RWPE1 (cell line): ENCODE measurements around the gene SLC9A8.

ENCODE experiments used
- CTCF ChIA-PET: fragments of 350-600 bp; sonication (Branson Sonifier 250); formaldehyde crosslinking; extraction: SDS; loops from one replicate; lab custom pipeline; 2021; lab: Yijun Ruan, JAX
- POLR2A ChIA-PET: fragments of 400-600 bp; formaldehyde crosslinking; extraction: SDS; loops from one replicate; lab custom pipeline; 2020; ENCODE audit warnings: antibody characterized with exemption; ENCODE audit not compliant: low non-redundant PET; lab: Yijun Ruan, JAX
- DNase-seq: peaks from one replicate; pipeline ENCODE4 v3.0.0; 2012; ENCODE audit warnings: low spot score
- H3K27ac ChIP-seq: fragments of 450-650 bp; 2 replicates; pipeline ENCODE4 v1.5.1; 2017
- TF ChIP-seq, protein P1 (sequence below): fragments of 450-650 bp; conservative IDR thresholded peaks from 2 replicates; pipeline ENCODE4 v1.5.1; 2017; ENCODE audit warnings: low read depth, mild to moderate bottlenecking

Gene SLC9A8

DNA sequence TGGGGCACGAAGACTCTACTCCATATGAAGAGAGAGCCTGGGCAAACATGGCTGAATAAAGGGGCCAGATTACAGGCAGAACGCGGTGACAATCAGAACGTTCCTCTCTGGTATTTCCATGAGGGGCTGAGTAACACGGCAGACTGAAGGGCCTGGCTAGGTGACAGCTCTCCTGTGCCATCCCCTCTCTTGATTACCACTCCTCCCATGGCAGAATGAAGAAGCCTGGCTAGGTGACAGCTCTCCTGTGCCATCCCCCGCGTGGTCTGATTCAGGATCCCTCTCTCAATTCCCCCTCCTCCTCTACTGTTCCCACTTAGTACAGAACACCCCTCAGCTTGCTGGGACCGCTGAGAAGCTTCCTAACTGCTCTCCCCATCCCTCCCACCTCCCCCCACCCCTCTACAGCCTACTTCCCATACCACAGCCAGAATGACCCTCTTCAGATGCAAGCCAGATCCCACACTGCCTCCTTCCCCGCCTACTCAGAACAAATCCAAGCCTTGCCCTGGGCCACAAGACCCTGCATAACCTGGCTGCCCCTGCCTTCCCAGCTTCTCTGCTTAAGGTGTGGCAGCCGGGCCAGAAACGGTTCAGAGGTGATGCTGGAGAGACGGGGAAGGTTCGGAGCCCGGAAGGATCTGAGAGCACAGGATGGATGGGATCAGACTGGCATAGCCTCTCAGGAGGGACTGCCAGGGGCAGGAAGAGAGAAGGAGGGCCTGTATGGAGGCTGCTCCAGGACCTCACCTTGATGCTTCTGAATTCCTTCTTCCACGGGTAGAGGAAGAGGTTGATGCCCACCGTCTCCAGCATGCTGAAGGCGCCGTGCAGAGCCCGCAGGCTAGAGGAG is 95.0 kb downstream of the SLC9A8 start:
- ChIA-PET CTCF (interaction anchor here (0.6 to 1.5 kb wide), 4 partner anchors 18 to 329 kb away, joined by 3 to 7 read pairs (median 5); no protein-coding TSS in a partner anchor), POLR2A (interaction anchor here (0.5 kb wide), 1 partner anchor 24 kb away, joined by 3 read pairs; no protein-coding TSS in a partner anchor)
- TF ChIP-seq, protein P1, sequence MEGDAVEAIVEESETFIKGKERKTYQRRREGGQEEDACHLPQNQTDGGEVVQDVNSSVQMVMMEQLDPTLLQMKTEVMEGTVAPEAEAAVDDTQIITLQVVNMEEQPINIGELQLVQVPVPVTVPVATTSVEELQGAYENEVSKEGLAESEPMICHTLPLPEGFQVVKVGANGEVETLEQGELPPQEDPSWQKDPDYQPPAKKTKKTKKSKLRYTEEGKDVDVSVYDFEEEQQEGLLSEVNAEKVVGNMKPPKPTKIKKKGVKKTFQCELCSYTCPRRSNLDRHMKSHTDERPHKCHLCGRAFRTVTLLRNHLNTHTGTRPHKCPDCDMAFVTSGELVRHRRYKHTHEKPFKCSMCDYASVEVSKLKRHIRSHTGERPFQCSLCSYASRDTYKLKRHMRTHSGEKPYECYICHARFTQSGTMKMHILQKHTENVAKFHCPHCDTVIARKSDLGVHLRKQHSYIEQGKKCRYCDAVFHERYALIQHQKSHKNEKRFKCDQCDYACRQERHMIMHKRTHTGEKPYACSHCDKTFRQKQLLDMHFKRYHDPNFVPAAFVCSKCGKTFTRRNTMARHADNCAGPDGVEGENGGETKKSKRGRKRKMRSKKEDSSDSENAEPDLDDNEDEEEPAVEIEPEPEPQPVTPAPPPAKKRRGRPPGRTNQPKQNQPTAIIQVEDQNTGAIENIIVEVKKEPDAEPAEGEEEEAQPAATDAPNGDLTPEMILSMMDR = no peak
- no peak overlapping the region for H3K27ac ChIP-seq
- no peak for DNase-seq

DNA sequence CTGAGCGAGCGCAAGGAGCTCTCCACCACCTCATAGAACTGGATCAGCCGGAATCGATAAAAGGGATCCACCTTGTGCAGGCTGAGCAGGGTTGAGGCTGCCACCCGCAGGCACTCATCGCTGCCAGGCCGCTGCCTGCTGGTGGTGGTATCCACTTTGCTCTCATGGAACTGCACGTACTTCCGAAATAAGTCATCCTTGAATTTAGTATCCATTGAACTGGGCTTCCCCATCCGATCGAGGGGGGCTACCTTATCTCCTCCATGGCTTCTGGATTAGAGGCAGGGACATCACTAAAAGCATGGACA is 95.6 kb downstream of the SLC9A8 start:
- CTCF ChIA-PET = interaction anchor here (0.6 kb wide), 2 partner anchors 17 to 25 kb away, joined by 3 to 5 read pairs; no protein-coding TSS in a partner anchor
- no peak for DNase-seq
- TF ChIP-seq, protein P1 = no peak
- POLR2A ChIA-PET = no interaction called here
- H3K27ac ChIP-seq = no peak overlapping the region

DNA sequence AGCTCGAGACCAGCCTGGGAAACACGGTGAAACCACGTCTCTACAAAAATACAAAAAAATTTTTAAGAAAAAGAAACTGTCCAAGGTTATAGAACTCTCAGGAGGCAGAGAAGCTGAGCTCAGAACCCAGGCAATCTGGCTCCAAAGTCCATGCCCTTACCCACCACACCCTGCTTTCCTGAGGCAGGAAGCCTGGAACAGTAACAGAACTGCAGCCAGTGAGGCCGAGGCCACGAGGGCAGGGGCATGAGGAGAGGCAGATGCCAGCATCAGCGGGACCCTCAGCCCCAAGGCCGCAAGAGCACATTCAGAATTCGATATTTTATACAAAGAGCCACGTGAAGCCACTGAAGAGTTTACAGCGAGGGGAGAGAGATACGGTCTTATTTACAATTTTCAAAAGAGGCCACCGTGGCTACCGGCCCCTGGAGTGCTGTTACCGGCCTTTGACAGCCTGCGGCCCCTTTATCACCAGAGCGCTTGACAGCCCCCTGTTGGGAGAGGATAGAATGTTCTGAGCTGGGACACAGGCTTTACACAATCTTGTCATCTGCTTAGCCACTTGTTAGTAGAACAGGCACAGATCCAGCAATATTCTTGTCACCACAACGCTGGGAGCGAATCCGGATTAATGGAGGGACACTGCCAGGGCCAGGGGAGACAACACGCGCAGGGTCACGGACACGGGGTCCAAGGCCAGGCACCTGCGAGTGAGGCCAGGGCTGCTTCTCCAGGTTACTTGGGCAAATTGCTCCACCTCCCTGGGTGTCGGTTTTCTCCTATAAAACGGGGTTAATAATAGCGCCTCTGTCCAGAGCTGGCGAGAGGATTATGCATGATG is 97.1 kb downstream of the SLC9A8 start:
- H3K27ac ChIP-seq = peak overlapping the region; percentile 2; the same call in 1 of the 2 replicates
- DNase-seq = no peak
- TF ChIP-seq, protein P1 = no peak
- ChIA-PET POLR2A (no interaction called here), CTCF (interaction anchor here (0.6 to 1.1 kb wide), 5 partner anchors 10 to 1990 kb away, joined by 3 to 5 read pairs (median 4); no protein-coding TSS in a partner anchor)

DNA sequence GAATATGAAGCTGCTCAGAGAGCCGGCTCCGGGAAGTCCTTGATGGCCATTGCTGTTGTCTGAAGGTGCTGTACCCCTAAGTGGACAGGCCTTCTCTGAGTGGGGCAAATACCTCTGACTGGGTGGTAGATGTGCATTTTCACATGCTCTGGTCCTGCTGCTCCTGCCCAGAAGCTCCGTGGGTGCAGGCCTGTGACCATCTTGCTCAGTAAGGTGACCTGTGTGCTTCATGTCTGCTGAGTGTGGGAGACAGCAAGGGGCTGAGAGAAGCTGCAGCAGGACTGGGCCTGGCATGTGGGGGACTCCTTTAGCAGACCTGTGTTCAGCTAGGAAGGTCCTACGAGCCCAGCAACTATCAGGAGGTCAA is 97.7 kb downstream of the SLC9A8 start:
- POLR2A ChIA-PET = no interaction called here
- peak overlapping the region; percentile 2; the same call in 1 of the 2 replicates for H3K27ac ChIP-seq
- CTCF ChIA-PET = interaction anchor here (0.6 to 4.7 kb wide), 3 partner anchors 22 to 277 kb away, joined by 3 to 20 read pairs (median 4); no protein-coding TSS in a partner anchor
- TF ChIP-seq, protein P1 = no peak
- no peak for DNase-seq

DNA sequence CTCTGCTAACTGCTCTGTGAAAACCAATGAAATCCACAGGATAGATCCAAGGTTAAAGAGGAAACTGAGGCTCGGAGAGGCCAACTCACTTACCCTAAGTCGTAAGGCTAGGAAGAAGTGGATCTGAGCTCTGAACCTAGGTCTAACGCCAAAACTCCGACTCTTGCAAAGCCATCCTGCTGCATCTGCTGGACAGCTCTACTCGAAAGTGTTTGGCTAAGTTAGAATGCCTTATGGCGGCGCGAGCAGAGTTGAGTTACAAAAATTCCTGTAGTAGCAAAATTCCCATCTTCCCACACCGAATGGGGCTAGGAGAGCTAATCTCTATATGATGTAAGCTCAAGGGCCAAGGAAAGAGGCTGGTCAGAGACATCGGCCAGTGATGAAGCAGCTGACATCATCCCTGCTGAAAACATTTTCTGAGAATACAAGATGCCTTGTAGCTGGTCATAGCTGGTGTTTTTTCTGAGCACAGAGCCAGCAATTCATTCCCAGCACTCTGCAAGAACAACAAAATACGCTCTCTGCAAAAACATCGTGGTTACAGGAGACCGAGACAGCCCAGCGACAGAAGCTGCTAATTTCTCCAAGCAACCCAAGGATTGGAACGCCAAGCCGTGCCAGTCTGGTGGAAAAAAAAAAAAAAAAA is 100.9 kb downstream of the SLC9A8 start:
- H3K27ac ChIP-seq = no peak overlapping the region
- CTCF ChIA-PET = interaction anchor here (0.6 to 4.7 kb wide), 8 partner anchors 14 to 581 kb away, joined by 3 to 20 read pairs (median 4); no protein-coding TSS in a partner anchor
- POLR2A ChIA-PET = no interaction called here
- DNase-seq = no peak
- TF ChIP-seq, protein P1 = no peak
